ENCODE results near the gene SNX9.

GRCh38 chr6:157841211-157841840 is 18.3 kb downstream of the SNX9 start:
- no peak for TF ChIP-seq CTCF (IDR thresholded peaks at IDR 0.05; ENCODE audit: poor library complexity, severe bottlenecking)
- TF ChIP-seq POLR2AphosphoS5 (IDR thresholded peaks at IDR 0.05), result no peak
- no peak for TF ChIP-seq EP300 (conservative IDR thresholded peaks at IDR 0.05; ENCODE audit: poor library complexity, severe bottlenecking)
- no peak for TF ChIP-seq SMC3 (conservative IDR thresholded peaks at IDR 0.05; ENCODE audit: poor library complexity)
- no peak for TF ChIP-seq EZH2 (IDR thresholded peaks at IDR 0.05; ENCODE audit: borderline replicate concordance, insufficient read depth, low read length, poor library complexity, severe bottlenecking)
- TF ChIP-seq RAD21 (conservative IDR thresholded peaks at IDR 0.05), result no peak
- no peak for TF ChIP-seq TAF1 (IDR thresholded peaks at IDR 0.05; ENCODE audit: low read depth)
- TF ChIP-seq MXI1 (conservative IDR thresholded peaks at IDR 0.05; ENCODE audit: poor library complexity, severe bottlenecking), result no peak

Data from neural cell (in vitro differentiated cells).